ENCODE measurements around the gene FETUB.

FETUB gene

DNA sequence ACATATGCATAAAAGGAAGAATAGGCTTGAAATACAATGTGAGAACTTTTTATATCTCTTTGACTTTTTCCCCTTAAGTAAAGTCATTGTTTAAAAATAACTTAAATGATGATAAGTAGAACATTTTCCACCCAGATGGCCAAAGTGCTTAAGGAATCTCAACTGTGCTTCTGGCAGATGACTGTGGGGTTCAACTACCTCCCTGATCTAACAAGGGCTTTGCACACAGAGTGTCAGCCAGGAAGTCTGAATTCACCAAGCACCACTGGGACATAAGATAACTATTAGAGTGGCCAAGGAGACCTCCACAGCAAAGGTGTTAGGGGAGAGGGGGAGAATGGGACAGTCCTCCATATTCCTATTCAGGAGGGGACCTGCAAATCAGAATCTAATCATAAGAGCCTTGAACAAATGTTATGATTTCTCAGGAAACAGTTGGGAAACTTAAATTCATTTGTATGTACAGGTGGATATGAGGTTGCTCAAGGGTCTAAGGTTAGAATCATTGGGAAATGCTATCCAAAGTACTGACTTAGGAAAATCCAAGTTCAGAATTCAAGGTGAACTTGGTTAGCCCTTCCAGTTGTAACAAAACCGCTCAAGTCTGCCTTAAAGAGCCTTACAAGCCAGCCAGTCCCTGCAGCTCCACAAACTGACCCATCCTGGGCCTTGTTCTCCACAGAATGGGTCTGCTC lies at the start of gene FETUB:
Gene FETUB (plus strand): TSS at position 622 of the 695 bp plus-strand sequence. CDS start 62 bp downstream, at position 684.
- no peak for DNase-seq

DNA sequence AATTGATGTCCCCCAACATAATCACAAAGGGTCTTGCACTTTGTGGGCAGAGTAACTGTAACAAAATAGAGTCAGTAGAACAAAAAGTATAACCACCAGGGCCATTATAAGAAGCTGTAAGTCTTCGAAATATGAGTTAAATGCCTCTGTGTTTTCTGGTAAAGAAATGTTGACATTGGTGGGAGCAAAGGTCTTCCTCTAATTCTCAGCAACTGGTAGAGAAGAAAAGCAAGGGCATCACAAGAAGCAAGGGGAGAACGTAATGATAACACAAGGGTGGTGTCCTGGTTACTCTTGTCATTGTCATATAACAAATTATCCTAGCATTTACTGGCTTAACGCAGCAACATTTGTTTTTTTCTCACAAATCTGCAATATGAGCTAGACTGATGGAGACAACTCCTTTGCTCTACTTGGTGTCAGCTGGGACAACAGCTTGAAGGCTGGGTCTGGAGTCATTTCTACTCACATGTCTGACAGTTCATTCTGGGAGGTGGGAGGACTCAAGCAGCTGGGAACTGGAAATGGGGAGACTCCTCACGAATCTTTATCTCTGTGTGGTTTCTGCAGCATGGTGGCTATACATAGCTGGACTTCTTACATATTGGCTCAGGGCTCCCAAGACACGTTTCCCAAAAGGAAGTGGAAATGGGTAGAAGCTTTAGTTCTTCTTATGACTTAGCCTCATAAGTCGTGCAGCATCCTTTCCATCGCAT lies 49.5 kb upstream of the FETUB start:
- no peak for DNase-seq

DNA sequence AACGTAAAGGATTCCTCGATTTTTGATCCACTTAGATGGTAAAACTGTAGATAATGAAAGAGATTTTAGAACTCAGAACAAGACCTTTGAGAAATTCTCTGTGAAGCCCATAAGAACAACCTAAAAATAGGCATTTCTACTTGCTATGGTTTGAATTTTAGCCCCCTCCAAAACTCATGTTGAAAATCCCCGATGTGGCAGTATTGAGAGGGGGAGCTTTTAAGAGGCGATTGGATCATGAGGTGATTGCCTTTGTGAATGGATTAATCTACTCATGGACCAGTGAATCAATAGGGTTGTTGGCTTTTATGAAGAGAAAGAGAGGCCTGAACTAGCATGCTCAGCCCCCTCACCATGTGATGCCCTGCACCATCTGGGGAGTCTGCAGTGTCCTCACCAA lies 47.5 kb upstream of the FETUB start:
- no peak for DNase-seq

DNA sequence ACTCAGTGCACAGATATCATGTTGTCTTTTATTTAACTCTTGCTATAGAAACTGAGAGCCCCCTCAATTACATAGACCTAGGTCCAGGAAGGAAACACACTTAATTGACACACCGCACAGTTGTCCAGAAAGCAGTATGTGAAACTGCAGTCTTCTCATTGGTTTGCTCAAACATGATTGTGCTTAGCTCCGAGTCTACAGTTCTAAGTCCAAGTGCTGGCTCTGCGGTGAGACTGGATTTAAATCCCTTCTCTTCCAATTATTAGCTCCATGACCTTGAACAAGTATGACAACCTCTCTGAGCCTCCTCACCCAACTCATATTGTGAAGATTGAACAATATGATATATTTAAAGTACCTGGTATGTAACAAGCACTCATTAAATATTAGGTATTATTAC lies 46.3 kb upstream of the FETUB start:
- no peak for DNase-seq

DNA sequence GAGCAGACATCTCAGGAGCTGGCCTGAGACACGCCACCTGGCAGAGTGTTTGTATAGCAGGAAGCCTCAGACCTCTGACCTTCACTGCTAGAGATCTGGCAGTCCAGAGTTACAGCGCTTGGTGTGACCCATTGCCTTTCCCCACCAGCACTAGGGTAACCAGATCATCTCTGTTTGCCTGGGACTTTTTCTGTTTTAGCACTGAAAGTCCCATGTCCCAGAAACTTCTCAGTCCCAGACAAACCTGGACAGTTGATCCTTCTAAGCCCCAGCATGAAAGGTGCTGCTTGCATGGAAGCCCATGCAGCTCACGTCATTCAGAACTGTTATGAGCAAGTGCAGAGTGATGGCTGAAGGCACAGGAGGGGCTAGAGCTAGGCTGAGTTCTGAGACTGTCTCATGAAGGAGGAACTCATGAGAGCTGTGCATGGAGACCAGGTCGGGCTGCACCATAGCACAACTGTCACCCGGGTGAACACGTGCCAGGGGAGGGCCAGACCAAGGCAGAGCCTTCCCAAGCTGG lies 45.5 kb upstream of the FETUB start:
- DNase-seq = no peak

- no peak for DNase-seq
These were observed 43.5 kb upstream of the FETUB start for GRCh38 chr3:186596568-186597287.

- no peak for DNase-seq
These were observed 42.0 kb upstream of the FETUB start for GRCh38 chr3:186598108-186598784.

- DNase-seq = no peak
These were observed 41.4 kb upstream of the FETUB start for GRCh38 chr3:186598794-186599141.

- DNase-seq = no peak
These were observed 40.9 kb upstream of the FETUB start for GRCh38 chr3:186599142-186599784.

- no peak for DNase-seq
These were observed 40.4 kb upstream of the FETUB start for GRCh38 chr3:186599785-186600166.

DNA sequence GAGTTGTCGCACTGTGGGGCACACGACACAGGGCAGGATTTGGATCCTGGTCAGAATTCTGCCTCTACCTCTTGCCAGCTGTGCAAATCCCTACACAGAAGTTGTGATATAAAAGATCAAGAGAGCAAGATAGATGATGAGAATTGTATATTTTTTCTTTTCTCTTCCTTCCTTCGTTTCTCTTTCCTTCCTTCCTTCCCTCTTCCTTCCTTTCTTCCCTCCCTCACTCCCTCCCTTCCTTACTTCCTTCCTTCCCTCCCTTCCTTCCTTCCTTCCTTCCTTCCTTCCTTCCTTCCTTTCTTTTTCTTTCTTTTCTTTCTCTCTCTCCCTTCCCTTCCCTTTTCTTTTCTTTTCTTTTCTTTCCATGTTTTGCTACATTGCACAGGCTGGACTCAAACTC lies 39.3 kb upstream of the FETUB start:
- DNase-seq = no peak

- no peak for DNase-seq
These were observed 37.0 kb upstream of the FETUB start for GRCh38 chr3:186603159-186603558.

- no peak for DNase-seq
These were observed 35.1 kb upstream of the FETUB start for GRCh38 chr3:186605078-186605477.

GRCh38 chr3:186605561-186606545 lies 34.3 kb upstream of the FETUB start:
- no peak for DNase-seq

DNA sequence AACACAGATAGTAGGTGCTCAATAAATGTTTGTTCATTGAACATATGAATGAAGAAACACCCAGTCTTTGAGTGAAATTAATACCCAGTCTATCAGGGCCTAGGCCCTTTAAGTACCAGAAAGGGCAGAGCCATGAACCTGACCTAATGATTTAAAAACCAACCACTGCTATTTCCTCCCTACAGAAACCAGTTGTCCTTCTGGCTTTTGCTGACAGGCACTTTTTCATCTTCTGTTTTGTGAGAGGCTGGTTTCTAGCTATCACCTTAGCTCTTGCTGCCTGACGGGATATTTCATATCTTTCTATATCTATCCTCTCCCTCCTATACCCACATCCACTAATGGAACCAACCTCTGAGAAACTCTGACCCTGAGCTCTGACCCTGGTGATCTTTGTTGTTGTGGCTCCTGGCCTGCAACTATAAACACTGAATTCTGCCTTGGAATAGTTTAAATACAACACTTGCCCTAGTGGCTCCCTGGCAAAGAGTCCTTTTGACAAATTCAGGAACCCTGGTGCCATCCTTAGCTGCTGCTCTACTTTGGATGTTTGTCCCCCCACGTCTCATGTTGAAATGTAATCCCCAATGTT lies 31.5 kb upstream of the FETUB start:
- DNase-seq = no peak

DNA sequence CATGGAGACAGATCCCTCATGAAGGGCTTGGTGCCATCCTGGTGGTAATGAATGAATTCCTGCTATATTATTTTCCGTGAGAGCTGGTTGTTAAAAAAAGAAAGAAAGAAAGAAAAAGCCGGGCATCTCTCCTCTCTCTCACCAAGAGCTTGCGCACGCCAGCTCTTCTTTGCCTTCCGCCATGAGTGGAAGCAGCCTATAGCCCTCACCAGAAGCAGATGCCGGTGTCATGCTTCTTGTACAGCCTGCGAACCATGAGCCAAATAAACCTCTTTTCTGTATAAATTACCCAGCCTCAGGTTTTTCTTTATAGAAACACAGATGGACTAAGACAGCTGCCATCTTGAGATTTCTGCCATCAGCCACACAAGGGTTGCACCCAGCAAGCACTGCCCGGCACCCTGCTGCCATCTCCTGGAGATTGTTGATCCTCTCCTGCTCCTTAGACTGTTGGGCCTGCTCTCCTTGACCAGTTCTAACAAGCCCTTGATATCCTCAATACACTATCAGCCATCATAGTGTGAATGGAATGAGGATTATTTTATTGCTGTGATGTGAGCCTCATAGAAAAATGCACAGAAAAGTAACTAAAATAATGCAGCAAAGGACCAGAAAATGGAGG lies 30.8 kb upstream of the FETUB start:
- DNase-seq = peak; percentile 11

DNA sequence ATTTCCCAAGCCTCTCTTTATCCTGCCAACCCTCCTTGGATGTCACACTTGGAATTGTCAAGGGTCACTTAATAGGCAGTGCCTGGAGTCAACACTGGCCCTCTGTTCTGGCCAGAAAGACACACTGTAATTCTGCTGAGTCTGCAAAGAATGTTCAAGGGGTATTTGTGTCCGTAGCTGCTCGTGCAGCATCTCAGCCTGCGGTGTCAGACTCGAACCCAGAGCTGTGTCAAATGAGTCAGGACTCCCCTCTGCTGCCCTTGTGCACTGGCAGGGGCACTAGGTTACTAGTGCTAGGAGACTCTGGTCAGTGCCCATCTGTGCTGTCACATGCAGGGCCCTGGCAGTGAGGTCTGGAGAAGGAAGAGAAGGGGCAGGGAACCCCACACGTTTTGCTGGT lies 28.1 kb upstream of the FETUB start:
- DNase-seq = no peak

GRCh38 chr3:186612721-186613636 lies 27.2 kb upstream of the FETUB start, which contains the start of gene AHSG:
Gene AHSG, plus strand, starts transcription at chr3:186613060. Its CDS starts 82 bp downstream, at chr3:186613142.
- DNase-seq = no peak

GRCh38 chr3:186613637-186614265 lies 26.4 kb upstream of the FETUB start:
- DNase-seq = no peak

Measured in stimulated activated CD4-positive, alpha-beta T cell treated with anti-CD3 and anti-CD28 coated beads, Interleukin-15, amount 100 ng/mL, for 24 hours (primary cell).